Keratinocyte (primary cell): ENCODE measurements around the gene SLC4A2. TPM values are rescaled to one million over a fixed set of nuclear protein-coding genes. Genes with fewer than 3 reads are reported as not detected.

ENCODE experiments used
- DNase-seq: peaks from one replicate; pipeline ENCODE4 v3.0.0-alpha.2; 2011; ENCODE audit warnings: low read depth, missing footprints, low spot score
- FAIRE-seq: peaks from 2 replicates; lab custom pipeline; 2011; peaks lifted over from hg19 to GRCh38; lab: Jason Lieb, UNC
- H2AFZ ChIP-seq: 2 replicates; pipeline ENCODE4 v1.6.0; 2012; ENCODE audit warnings: low read length, control low read depth, inconsistent platforms; ENCODE audit not compliant: control insufficient read depth
- H3K27ac ChIP-seq: 2 replicates; pipeline ENCODE4 v1.5.1; 2011; ENCODE audit warnings: low read length; ENCODE audit not compliant: control insufficient read depth, insufficient read depth
- H3K27me3 ChIP-seq: 3 replicates; pipeline ENCODE4 v1.6.0; 2011; ENCODE audit warnings: low read length; ENCODE audit not compliant: control insufficient read depth, insufficient read depth; ENCODE audit errors: extremely low read depth
- H3K36me3 ChIP-seq, 2 experiments: 2 replicates in 1 of 2; 3 replicates in 1 of 2; pipeline ENCODE4 v1.5.1; 2011; ENCODE audit warnings: low read length in 2 of 2, mild to moderate bottlenecking in 1 of 2; ENCODE audit not compliant: control insufficient read depth in 2 of 2, insufficient read depth in 2 of 2; ENCODE audit errors: extremely low read depth in 1 of 2
- H3K4me1 ChIP-seq: 3 replicates; pipeline ENCODE4 v1.5.1; 2011; ENCODE audit warnings: low read length; ENCODE audit not compliant: control insufficient read depth, insufficient read depth; ENCODE audit errors: extremely low read depth
- H3K4me2 ChIP-seq: 3 replicates; pipeline ENCODE4 v1.6.0; 2011; ENCODE audit warnings: low read depth, low read length; ENCODE audit not compliant: control insufficient read depth, insufficient read depth; ENCODE audit errors: extremely low read depth
- H3K4me3 ChIP-seq, 3 experiments: fragments of 200-600 bp in 1 of 3; sonication (generic) in 1 of 3; 2 replicates in 2 of 3; 3 replicates in 1 of 3; pipeline ENCODE4 v1.5.1; 2011 to 2016; ENCODE audit warnings: low read length in 3 of 3, mild to moderate bottlenecking in 3 of 3, control low read depth in 2 of 3, inconsistent platforms in 1 of 3, low read depth in 1 of 3, mixed read lengths in 1 of 3, mixed run types in 1 of 3, moderate library complexity in 1 of 3; ENCODE audit not compliant: control insufficient read depth in 2 of 3, insufficient read depth in 2 of 3; ENCODE audit errors: extremely low read depth in 1 of 3
- H3K79me2 ChIP-seq: 2 replicates; pipeline ENCODE4 v1.6.0; 2012; ENCODE audit warnings: low read length; ENCODE audit not compliant: control insufficient read depth, insufficient read depth
- H3K9ac ChIP-seq: 3 replicates; pipeline ENCODE4 v1.6.0; 2011; ENCODE audit warnings: low read length; ENCODE audit not compliant: control insufficient read depth, insufficient read depth; ENCODE audit errors: extremely low read depth
- H3K9me1 ChIP-seq: 3 replicates; pipeline ENCODE4 v1.6.0; 2011; ENCODE audit warnings: low read length; ENCODE audit not compliant: control insufficient read depth, insufficient read depth; ENCODE audit errors: extremely low read depth
- H3K9me3 ChIP-seq: 2 replicates; pipeline ENCODE4 v1.5.1; 2012; ENCODE audit warnings: low read depth, low read length; ENCODE audit not compliant: control insufficient read depth
- H4K20me1 ChIP-seq: 3 replicates; pipeline ENCODE4 v1.6.0; 2011; ENCODE audit warnings: low read length; ENCODE audit not compliant: control insufficient read depth, insufficient read depth; ENCODE audit errors: extremely low read depth
- CTCF ChIP-seq, 3 experiments: IDR thresholded peaks in 1 of 3; conservative IDR thresholded peaks in 1 of 3; optimal IDR thresholded peaks in 1 of 3; 2 replicates in 2 of 3; 3 replicates in 1 of 3; pipeline versions ENCODE3 to v1.5.1; 2011; ENCODE audit warnings: low read length in 3 of 3, mild to moderate bottlenecking in 3 of 3, moderate library complexity in 2 of 3, control low read depth in 1 of 3, inconsistent platforms in 1 of 3; ENCODE audit not compliant: insufficient read depth in 2 of 3; ENCODE audit errors: extremely low read depth in 1 of 3
- EZH2 ChIP-seq: IDR thresholded peaks from one replicate; pipeline ENCODE4 v1.6.1; 2012; ENCODE audit warnings: inconsistent platforms, mild to moderate bottlenecking, low read length, moderate library complexity
- dilution Hi-C: fragments of 300-500 bp; cut with MboI; formaldehyde crosslinking; loops from one replicate; pipeline ENCODE4 v1.7.0; 2020; ENCODE audit warnings: low sequenced_read_pairs; ENCODE audit not compliant: extremely low pct_ligation_motif_present
- polyA plus RNA-seq, 5 experiments: library from polyadenylated mRNA; depleted of rRNA in 3 of 5; stranded (reverse) in 3 of 5; stranded (forward) in 1 of 5; unstranded in 1 of 5; fragments of >200 nt; gene quantifications; 1 replicate in 1 of 5; 2 replicates in 3 of 5; 3 replicates in 1 of 5; pipeline versions ENCODE4 v1.2.1 to v1.2.3, GENCODE V29; 2011 to 2012; ENCODE audit warnings: missing spikeins in 2 of 5, low read depth in 1 of 5, low replicate concordance in 1 of 5

Gene SLC4A2
- polyA plus RNA-seq, 1 donor (not counting 4 experiments of a cell fraction or from before 2014, with no cell fraction given) = 33.8 TPM

DNA sequence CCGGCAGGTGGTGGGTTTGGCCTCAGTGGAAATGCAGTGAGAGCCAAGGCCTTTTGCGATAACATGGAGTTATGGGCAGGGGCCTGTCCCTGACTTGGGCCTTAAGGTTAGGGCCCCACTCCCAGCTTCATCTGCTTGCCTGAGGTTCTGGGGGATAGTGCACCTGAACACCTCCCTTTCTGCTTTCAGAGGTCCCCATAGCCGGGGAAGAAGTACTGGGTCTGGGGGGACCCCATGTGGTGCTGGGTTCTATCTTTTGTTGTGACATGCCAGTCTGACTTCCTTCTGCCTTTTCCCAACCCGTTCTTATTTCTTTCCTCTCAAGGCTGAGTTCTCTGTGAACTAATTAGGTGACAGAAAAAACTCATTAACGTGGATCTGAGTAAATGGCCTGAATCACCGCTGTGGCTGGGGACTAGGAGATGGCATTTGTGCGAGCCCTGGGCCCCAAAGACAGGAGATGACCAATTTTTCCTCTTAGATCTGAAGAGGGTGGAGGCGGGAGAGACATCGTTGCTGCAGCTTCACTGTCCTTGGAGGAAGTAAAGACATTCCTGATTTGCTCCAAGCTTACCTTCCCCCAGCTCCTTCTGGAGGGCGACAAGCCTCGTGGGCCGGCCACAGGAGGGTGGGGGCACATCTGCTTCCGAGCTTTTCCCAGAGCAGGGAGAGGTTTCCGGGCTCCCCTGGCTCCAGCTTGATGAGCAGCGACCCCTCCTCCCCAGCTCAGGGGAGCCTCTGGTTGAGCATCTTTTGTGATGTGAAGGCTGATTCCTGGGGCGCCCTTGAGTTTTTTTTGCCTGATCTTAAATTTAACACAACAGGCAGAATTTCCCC is 28.8 kb downstream of the SLC4A2 start:
- peaks cover under 1 to 6% of the 10 kb centered on the region in 2 experiments for H3K36me3 ChIP-seq
- DNase-seq (no peak), FAIRE-seq (no peak)
- dilution Hi-C loops = no loop called here
- peaks cover 5% of the 10 kb centered on the region for H4K20me1 ChIP-seq
- H3K4me2 ChIP-seq = peak overlapping the region; percentile 99
- peak overlapping the region; percentile 93 for H3K9ac ChIP-seq
- no peak overlapping the region for H2AFZ ChIP-seq
- no peaks in the 10 kb centered on the region for H3K9me3 ChIP-seq
- peak overlapping the region; percentile 92 for H3K27ac ChIP-seq
- no peaks in the 10 kb centered on the region for H3K9me1 ChIP-seq
- H3K4me1 ChIP-seq = peaks cover 25% of the 10 kb centered on the region
- H3K4me3 ChIP-seq = peak overlapping the region; percentile 80 to 90 (median 83)
- peaks cover 64% of the 10 kb centered on the region for H3K79me2 ChIP-seq
- TF ChIP-seq CTCF (optimal IDR thresholded peaks at IDR 0.05 in 1 of 3, IDR thresholded peaks at IDR 0.05 in 1 of 3, conservative IDR thresholded peaks at IDR 0.05 in 1 of 3; ENCODE audit: extremely low read depth in 1 of 3, insufficient read depth in 2 of 3, low read length in 3 of 3) (no peak), EZH2 (no peak)
- no peaks in the 10 kb centered on the region for H3K27me3 ChIP-seq

- TF ChIP-seq CTCF (optimal IDR thresholded peaks at IDR 0.05 in 1 of 3, IDR thresholded peaks at IDR 0.05 in 1 of 3, conservative IDR thresholded peaks at IDR 0.05 in 1 of 3; ENCODE audit: extremely low read depth in 1 of 3, insufficient read depth in 2 of 3, low read length in 3 of 3) (no peak), EZH2 (no peak)
- Histone ChIP-seq H2AFZ (peak overlapping the region; percentile 62), H3K9ac (peak overlapping the region; percentile 93), H3K4me2 (peak overlapping the region; percentile 99), H3K4me1 (peaks cover 21% of the 10 kb centered on the region), H3K4me3 (peak overlapping the region; percentile 80 to 90 (median 83)), H3K79me2 (peaks cover 72% of the 10 kb centered on the region), H3K27ac (peak overlapping the region; percentile 92), H3K27me3 (no peaks in the 10 kb centered on the region), H3K36me3 (peaks cover 5 to 6% of the 10 kb centered on the region in 2 experiments), H3K9me3 (no peaks in the 10 kb centered on the region), H4K20me1 (peaks cover 5% of the 10 kb centered on the region), H3K9me1 (no peaks in the 10 kb centered on the region)
- DNase-seq (no peak), FAIRE-seq (no peak)
- dilution Hi-C loops = no loop called here
Observed at GRCh38 chr7:151088856-151089699, 29.7 kb downstream of the SLC4A2 start.
